GM12878 (cell line): ENCODE data around the gene TXNL1. TPM values are rescaled to one million over a fixed set of nuclear protein-coding genes. Genes with fewer than 3 reads are reported as not detected.

Experiments used
- ATAC-seq: fragments of 200-7000 bp; cut with Tn5 transposase; 3 replicates; pipeline ENCODE4 v1.9.1; 2020; ENCODE audit warnings: mild to moderate bottlenecking, moderate library complexity
- BruUV-seq: library from RNA; stranded (reverse); fragments of 400-500 nt; replicated peaks from 2 replicates; lab custom pipeline; 2021; lab: Mats Ljungman, UMichigan
- CTCF ChIA-PET: fragments of 300-600 bp; sonication (Branson Sonifier 250); formaldehyde crosslinking; extraction: SDS; loops from one replicate; lab custom pipeline; 2021; ENCODE audit warnings: inconsistent platforms; lab: Yijun Ruan, JAX
- POLR2A ChIA-PET: fragments of 350-600 bp; formaldehyde crosslinking; extraction: SDS; loops from one replicate; lab custom pipeline; 2021; ENCODE audit warnings: inconsistent platforms; lab: Charles Lee
- RAD21 ChIA-PET: fragments of 300-600 bp; sonication (Branson Sonifier 250); formaldehyde crosslinking; loops from one replicate; lab custom pipeline; 2023; ENCODE audit warnings: antibody characterized with exemption; ENCODE audit not compliant: unreplicated experiment; lab: Charles Lee
- SMC1A ChIA-PET: fragments of 300-600 bp; sonication (Branson Sonifier 250); formaldehyde crosslinking; loops from one replicate; lab custom pipeline; 2023; ENCODE audit not compliant: unreplicated experiment, uncharacterized antibody; lab: Charles Lee
- DNase-seq: peaks from one replicate; pipeline ENCODE4 v3.0.0-alpha.2; 2011; ENCODE audit warnings: low read depth, low spot score
- FAIRE-seq: peaks from 3 replicates; lab custom pipeline; 2011; peaks lifted over from hg19 to GRCh38; lab: Jason Lieb, UNC
- H2AFZ ChIP-seq: 2 replicates; pipeline ENCODE4 v1.6.0; 2011; ENCODE audit warnings: low read depth, low read length, control low read depth; ENCODE audit not compliant: control insufficient read depth
- H3K27ac ChIP-seq: 2 replicates; pipeline ENCODE4 v1.5.1; 2011; ENCODE audit warnings: control low read depth; ENCODE audit not compliant: control insufficient read depth, insufficient read depth
- H3K27me3 ChIP-seq, 2 experiments: replicated peaks in 1 of 2; 2 replicates each; pipeline versions ENCODE4 v1.6.0 to v1.6.1; 2011; ENCODE audit warnings: low read length in 1 of 2; ENCODE audit not compliant: control insufficient read depth in 2 of 2, insufficient read depth in 2 of 2
- H3K36me3 ChIP-seq, 2 experiments: 2 replicates each; pipeline ENCODE4 v1.5.1; 2011; ENCODE audit warnings: low read length in 1 of 2; ENCODE audit not compliant: control insufficient read depth in 2 of 2, insufficient read depth in 2 of 2
- H3K4me1 ChIP-seq: 2 replicates; pipeline ENCODE4 v1.6.1; 2011; ENCODE audit warnings: mild to moderate bottlenecking, low read length, moderate library complexity, mixed read lengths; ENCODE audit not compliant: control insufficient read depth, insufficient read depth
- H3K4me2 ChIP-seq: 2 replicates; pipeline ENCODE4 v1.6.0; 2011; ENCODE audit warnings: control low read depth; ENCODE audit not compliant: control insufficient read depth, insufficient read depth
- H3K4me3 ChIP-seq: fragments of 200-600 bp; sonication (generic); 2 replicates; pipeline ENCODE4 v1.5.1; 2016
- H3K79me2 ChIP-seq: 2 replicates; pipeline ENCODE4 v1.6.0; 2011; ENCODE audit warnings: low read length; ENCODE audit not compliant: control insufficient read depth, insufficient read depth
- H3K9ac ChIP-seq: 2 replicates; pipeline ENCODE4 v1.8.0; 2011; ENCODE audit warnings: low read length, control low read depth, mixed read lengths; ENCODE audit not compliant: control insufficient read depth, insufficient read depth
- H3K9me3 ChIP-seq: replicated peaks from 3 replicates; pipeline ENCODE4 v1.5.1; 2011; ENCODE audit warnings: mild to moderate bottlenecking, low read length; ENCODE audit not compliant: control insufficient read depth, insufficient read depth
- H4K20me1 ChIP-seq: 2 replicates; pipeline ENCODE4 v1.6.0; 2011; ENCODE audit not compliant: control insufficient read depth, insufficient read depth
- ESRRA ChIP-seq: IDR thresholded peaks from 2 replicates; pipeline ENCODE4 v1.6.1; 2012; ENCODE audit warnings: mild to moderate bottlenecking, low read length, improper control_type of control experiment
- NBN ChIP-seq: fragments of 450-650 bp; IDR thresholded peaks from 2 replicates; pipeline ENCODE4 v1.6.1; 2016
- SP1 ChIP-seq: IDR thresholded peaks from one replicate; pipeline ENCODE4 v1.6.1; 2011; ENCODE audit warnings: low read depth, low read length
- TCF3 ChIP-seq: IDR thresholded peaks from 2 replicates; pipeline ENCODE4 v1.6.1; 2012; ENCODE audit warnings: low read depth, mild to moderate bottlenecking, low read length, borderline replicate concordance; ENCODE audit not compliant: insufficient read depth
- WRNIP1 ChIP-seq: IDR thresholded peaks from 2 replicates; pipeline ENCODE4 v1.6.1; 2011; ENCODE audit warnings: low read depth, low read length, improper control_type of control experiment, borderline replicate concordance
- WGBS: methylation state at CpG from one replicate; pipeline ENCODE4 v1.1.6; 2016; ENCODE audit warnings: low lambda C conversion rate; ENCODE audit not compliant: insufficient replicate concordance, insufficient coverage; ENCODE audit errors: missing lambda C conversion rate; 5-methylcytosine and 5-hydroxymethylcytosine counted together
- in situ Hi-C: fragments of 300-500 bp; cut with MboI; formaldehyde crosslinking; loops from 9 replicates; pipeline ENCODE4 v1.14.3; 2018; ENCODE audit warnings: mixed read lengths
- intact Hi-C: fragments of 100-400 bp; cut with micrococcal nuclease; formaldehyde crosslinking; loops from one replicate; pipeline ENCODE4 v1.14.2; 2022; ENCODE audit not compliant: unreplicated experiment
- polyA plus RNA-seq, 11 experiments: library from polyadenylated mRNA; depleted of rRNA in 4 of 11; unstranded in 6 of 11; stranded (reverse) in 5 of 11; fragments of >200 nt; fragmentation: Nextera tagmentation in 4 of 11; fragmentation: Illumina TruSeq in 1 of 11; extraction: Ambion mirVana in 4 of 11; extraction: Trizol in 1 of 11; gene quantifications; 1 replicate in 1 of 11; 2 replicates in 10 of 11; pipeline versions ENCODE4 v1.2.1 to v1.2.3, GENCODE V29; 2011 to 2016; ENCODE audit warnings: inconsistent platforms in 2 of 11, missing spikeins in 2 of 11, low read depth in 1 of 11
- total RNA-seq, 4 experiments: library from RNA; depleted of rRNA in 3 of 4; stranded (reverse); fragments of >200 nt in 3 of 4; fragmentation: Illumina TruSeq in 1 of 4; extraction: Trizol in 1 of 4; gene quantifications; 2 replicates each; pipeline versions ENCODE4 v1.2.1 to v1.2.3, GENCODE V29; 2013 to 2021
- TF ChIP-seq, protein P1 (sequence below): fragments of 450-650 bp; IDR thresholded peaks from 2 replicates; pipeline ENCODE4 v1.6.1; 2017; ENCODE audit warnings: mild to moderate bottlenecking

Gene TXNL1
- total and polyA plus RNA-seq, 10 of the 15 experiments (the other 5 are each of a cell fraction or from before 2014, with no cell fraction given): 30.9 to 124 (median 71.2) TPM

GRCh38 chr18:56598422-56598821, 40.0 kb downstream of the TXNL1 start:
- no peaks in the 10 kb centered on the region for H3K27me3 ChIP-seq
- SMC1A ChIA-PET: interaction anchor here (1.5 to 2.5 kb wide), 3 partner anchors 9 to 22 kb away, joined by 5 to 6 read pairs (median 5); no protein-coding TSS in a partner anchor
- no peaks in the 10 kb centered on the region for H3K79me2 ChIP-seq
- FAIRE-seq: no peak
- H3K4me2 ChIP-seq: no peak overlapping the region
- TF ChIP-seq WRNIP1 (no peak), TCF3 (no peak), SP1 (no peak), ESRRA (no peak), NBN (no peak)
- TF ChIP-seq, protein P1, sequence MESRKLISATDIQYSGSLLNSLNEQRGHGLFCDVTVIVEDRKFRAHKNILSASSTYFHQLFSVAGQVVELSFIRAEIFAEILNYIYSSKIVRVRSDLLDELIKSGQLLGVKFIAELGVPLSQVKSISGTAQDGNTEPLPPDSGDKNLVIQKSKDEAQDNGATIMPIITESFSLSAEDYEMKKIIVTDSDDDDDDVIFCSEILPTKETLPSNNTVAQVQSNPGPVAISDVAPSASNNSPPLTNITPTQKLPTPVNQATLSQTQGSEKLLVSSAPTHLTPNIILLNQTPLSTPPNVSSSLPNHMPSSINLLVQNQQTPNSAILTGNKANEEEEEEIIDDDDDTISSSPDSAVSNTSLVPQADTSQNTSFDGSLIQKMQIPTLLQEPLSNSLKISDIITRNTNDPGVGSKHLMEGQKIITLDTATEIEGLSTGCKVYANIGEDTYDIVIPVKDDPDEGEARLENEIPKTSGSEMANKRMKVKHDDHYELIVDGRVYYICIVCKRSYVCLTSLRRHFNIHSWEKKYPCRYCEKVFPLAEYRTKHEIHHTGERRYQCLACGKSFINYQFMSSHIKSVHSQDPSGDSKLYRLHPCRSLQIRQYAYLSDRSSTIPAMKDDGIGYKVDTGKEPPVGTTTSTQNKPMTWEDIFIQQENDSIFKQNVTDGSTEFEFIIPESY: no peak
- peaks cover 0 to 2% of the 10 kb centered on the region in 2 experiments; a peak in 1 of 4 replicates for H3K36me3 ChIP-seq
- no TSS peak for BruUV-seq
- no peak overlapping the region for H3K27ac ChIP-seq
- no peak overlapping the region for H3K9ac ChIP-seq
- H4K20me1 ChIP-seq: no peaks in the 10 kb centered on the region
- no peak for ATAC-seq
- RAD21 ChIA-PET: no interaction called here
- 97% methylated on average over 4 of the region's 4 CpGs for WGBS
- H3K4me1 ChIP-seq: no peaks in the 10 kb centered on the region
- CTCF ChIA-PET: no interaction called here
- in situ Hi-C loops (loop anchor here (25.0 kb wide), 1 partner anchor 1911 kb away; no protein-coding TSS in a partner anchor), intact Hi-C loops (no loop called here)
- no peak overlapping the region for H2AFZ ChIP-seq
- POLR2A ChIA-PET: no interaction called here
- DNase-seq: no peak
- no peak overlapping the region for H3K4me3 ChIP-seq
- no peaks in the 10 kb centered on the region for H3K9me3 ChIP-seq
